GM12878 (cell line): ENCODE data around the gene PLSCR3. TPM values are rescaled to one million over a fixed set of nuclear protein-coding genes. Genes with fewer than 3 reads are reported as not detected.

ENCODE experiments used
- ATAC-seq: fragments of 200-7000 bp; cut with Tn5 transposase; 3 replicates; pipeline ENCODE4 v1.9.1; 2020; ENCODE audit warnings: mild to moderate bottlenecking, moderate library complexity
- BruUV-seq: library from RNA; stranded (reverse); fragments of 400-500 nt; replicated peaks from 2 replicates; lab custom pipeline; 2021; lab: Mats Ljungman, UMichigan
- CTCF ChIA-PET: fragments of 300-600 bp; sonication (Branson Sonifier 250); formaldehyde crosslinking; extraction: SDS; loops from one replicate; lab custom pipeline; 2021; ENCODE audit warnings: inconsistent platforms; lab: Yijun Ruan, JAX
- POLR2A ChIA-PET: fragments of 350-600 bp; formaldehyde crosslinking; extraction: SDS; loops from one replicate; lab custom pipeline; 2021; ENCODE audit warnings: inconsistent platforms; lab: Charles Lee
- RAD21 ChIA-PET: fragments of 300-600 bp; sonication (Branson Sonifier 250); formaldehyde crosslinking; loops from one replicate; lab custom pipeline; 2023; ENCODE audit warnings: antibody characterized with exemption; ENCODE audit not compliant: unreplicated experiment; lab: Charles Lee
- SMC1A ChIA-PET: fragments of 300-600 bp; sonication (Branson Sonifier 250); formaldehyde crosslinking; loops from one replicate; lab custom pipeline; 2023; ENCODE audit not compliant: unreplicated experiment, uncharacterized antibody; lab: Charles Lee
- DNase-seq: peaks from one replicate; pipeline ENCODE4 v3.0.0-alpha.2; 2011; ENCODE audit warnings: low read depth, low spot score
- FAIRE-seq: peaks from 3 replicates; lab custom pipeline; 2011; peaks lifted over from hg19 to GRCh38; lab: Jason Lieb, UNC
- H2AFZ ChIP-seq: 2 replicates; pipeline ENCODE4 v1.6.0; 2011; ENCODE audit warnings: low read depth, low read length, control low read depth; ENCODE audit not compliant: control insufficient read depth
- H3K27ac ChIP-seq: 2 replicates; pipeline ENCODE4 v1.5.1; 2011; ENCODE audit warnings: control low read depth; ENCODE audit not compliant: control insufficient read depth, insufficient read depth
- H3K27me3 ChIP-seq, 2 experiments: replicated peaks in 1 of 2; 2 replicates each; pipeline versions ENCODE4 v1.6.0 to v1.6.1; 2011; ENCODE audit warnings: low read length in 1 of 2; ENCODE audit not compliant: control insufficient read depth in 2 of 2, insufficient read depth in 2 of 2
- H3K36me3 ChIP-seq, 2 experiments: 2 replicates each; pipeline ENCODE4 v1.5.1; 2011; ENCODE audit warnings: low read length in 1 of 2; ENCODE audit not compliant: control insufficient read depth in 2 of 2, insufficient read depth in 2 of 2
- H3K4me1 ChIP-seq: 2 replicates; pipeline ENCODE4 v1.6.1; 2011; ENCODE audit warnings: mild to moderate bottlenecking, low read length, moderate library complexity, mixed read lengths; ENCODE audit not compliant: control insufficient read depth, insufficient read depth
- H3K4me2 ChIP-seq: 2 replicates; pipeline ENCODE4 v1.6.0; 2011; ENCODE audit warnings: control low read depth; ENCODE audit not compliant: control insufficient read depth, insufficient read depth
- H3K4me3 ChIP-seq: fragments of 200-600 bp; sonication (generic); 2 replicates; pipeline ENCODE4 v1.5.1; 2016
- H3K79me2 ChIP-seq: 2 replicates; pipeline ENCODE4 v1.6.0; 2011; ENCODE audit warnings: low read length; ENCODE audit not compliant: control insufficient read depth, insufficient read depth
- H3K9ac ChIP-seq: 2 replicates; pipeline ENCODE4 v1.8.0; 2011; ENCODE audit warnings: low read length, control low read depth, mixed read lengths; ENCODE audit not compliant: control insufficient read depth, insufficient read depth
- H3K9me3 ChIP-seq: replicated peaks from 3 replicates; pipeline ENCODE4 v1.5.1; 2011; ENCODE audit warnings: mild to moderate bottlenecking, low read length; ENCODE audit not compliant: control insufficient read depth, insufficient read depth
- H4K20me1 ChIP-seq: 2 replicates; pipeline ENCODE4 v1.6.0; 2011; ENCODE audit not compliant: control insufficient read depth, insufficient read depth
- CBX5 ChIP-seq: sonication (generic); IDR thresholded peaks from 2 replicates; pipeline ENCODE4 v1.6.1; 2016; ENCODE audit warnings: low read depth, moderate library complexity, mild to moderate bottlenecking, inconsistent platforms
- CHD1 ChIP-seq: IDR thresholded peaks from 2 replicates; pipeline ENCODE4 v1.6.1; 2012; ENCODE audit warnings: low read depth, low read length, improper control_type of control experiment
- CHD2 ChIP-seq: IDR thresholded peaks from 2 replicates; pipeline ENCODE4 v1.6.1; 2011; ENCODE audit warnings: low read depth, low read length, improper control_type of control experiment, borderline replicate concordance
- EGR1 ChIP-seq, 2 experiments: IDR thresholded peaks; 1 replicate in 1 of 2; 2 replicates in 1 of 2; pipeline ENCODE4 v1.6.1; 2011 to 2012; ENCODE audit warnings: low read depth in 2 of 2, low read length in 2 of 2, borderline replicate concordance in 1 of 2, mild to moderate bottlenecking in 1 of 2, moderate library complexity in 1 of 2
- FOS ChIP-seq: IDR thresholded peaks from 3 replicates; pipeline ENCODE4 v1.6.1; 2011; ENCODE audit warnings: borderline replicate concordance; ENCODE audit not compliant: insufficient read length; ENCODE audit errors: extremely low read depth
- FOXK2 ChIP-seq: fragments of 450-650 bp; IDR thresholded peaks from 2 replicates; pipeline ENCODE4 v1.6.1; 2017; ENCODE audit warnings: mild to moderate bottlenecking, moderate library complexity
- HCFC1 ChIP-seq: fragments of 150-350 bp; IDR thresholded peaks from 2 replicates; pipeline ENCODE4 v1.6.1; 2014; ENCODE audit warnings: low read length
- HSF1 ChIP-seq: fragments of 150-350 bp; IDR thresholded peaks from 2 replicates; pipeline ENCODE4 v1.6.1; 2014; ENCODE audit warnings: mild to moderate bottlenecking, low read depth, low read length
- IKZF1 ChIP-seq: fragments of 450-650 bp; conservative IDR thresholded peaks from 2 replicates; pipeline ENCODE4 v1.6.1; 2017; ENCODE audit warnings: antibody characterized with exemption, mild to moderate bottlenecking
- JUNB ChIP-seq: IDR thresholded peaks from 2 replicates; pipeline ENCODE4 v1.6.1; 2016; ENCODE audit warnings: antibody characterized with exemption, mild to moderate bottlenecking
- NFIC ChIP-seq: IDR thresholded peaks from 2 replicates; pipeline ENCODE4 v1.6.1; 2012; ENCODE audit warnings: low read depth, mild to moderate bottlenecking, inconsistent platforms, low read length, moderate library complexity
- NFYB ChIP-seq: IDR thresholded peaks from 2 replicates; pipeline ENCODE4 v1.6.1; 2011; ENCODE audit warnings: low read depth, mild to moderate bottlenecking, low read length, improper control_type of control experiment, moderate library complexity; ENCODE audit not compliant: insufficient read depth
- SP1 ChIP-seq: IDR thresholded peaks from one replicate; pipeline ENCODE4 v1.6.1; 2011; ENCODE audit warnings: low read depth, low read length
- SUPT20H ChIP-seq: IDR thresholded peaks from 2 replicates; pipeline ENCODE4 v1.6.1; 2011; ENCODE audit warnings: low read depth, mild to moderate bottlenecking, low read length, moderate library complexity, borderline replicate concordance; ENCODE audit not compliant: control insufficient read depth
- WGBS: methylation state at CpG from one replicate; pipeline ENCODE4 v1.1.6; 2016; ENCODE audit warnings: low lambda C conversion rate; ENCODE audit not compliant: insufficient replicate concordance, insufficient coverage; ENCODE audit errors: missing lambda C conversion rate; 5-methylcytosine and 5-hydroxymethylcytosine counted together
- in situ Hi-C: fragments of 300-500 bp; cut with MboI; formaldehyde crosslinking; loops from 9 replicates; pipeline ENCODE4 v1.14.3; 2018; ENCODE audit warnings: mixed read lengths
- intact Hi-C: fragments of 100-400 bp; cut with micrococcal nuclease; formaldehyde crosslinking; loops from one replicate; pipeline ENCODE4 v1.14.2; 2022; ENCODE audit not compliant: unreplicated experiment
- polyA plus RNA-seq, 11 experiments: library from polyadenylated mRNA; depleted of rRNA in 4 of 11; unstranded in 6 of 11; stranded (reverse) in 5 of 11; fragments of >200 nt; fragmentation: Nextera tagmentation in 4 of 11; fragmentation: Illumina TruSeq in 1 of 11; extraction: Ambion mirVana in 4 of 11; extraction: Trizol in 1 of 11; gene quantifications; 1 replicate in 1 of 11; 2 replicates in 10 of 11; pipeline versions ENCODE4 v1.2.1 to v1.2.3, GENCODE V29; 2011 to 2016; ENCODE audit warnings: inconsistent platforms in 2 of 11, missing spikeins in 2 of 11, low read depth in 1 of 11
- total RNA-seq, 4 experiments: library from RNA; depleted of rRNA in 3 of 4; stranded (reverse); fragments of >200 nt in 3 of 4; fragmentation: Illumina TruSeq in 1 of 4; extraction: Trizol in 1 of 4; gene quantifications; 2 replicates each; pipeline versions ENCODE4 v1.2.1 to v1.2.3, GENCODE V29; 2013 to 2021
- TF ChIP-seq, protein P1 (sequence below): fragments of 450-650 bp; formaldehyde crosslinking; IDR thresholded peaks from 2 replicates; pipeline ENCODE4 v1.4.0; 2020; ENCODE audit warnings: mild to moderate bottlenecking, moderate library complexity
- TF ChIP-seq, protein P2 (sequence below): IDR thresholded peaks from 2 replicates; pipeline ENCODE4 v1.6.1; 2012; ENCODE audit warnings: low read length, inconsistent platforms
- TF ChIP-seq, protein P3 (sequence below): IDR thresholded peaks from 2 replicates; pipeline ENCODE4 v1.6.1; 2011; ENCODE audit warnings: borderline replicate concordance, low read depth, mild to moderate bottlenecking, moderate library complexity, low read length; ENCODE audit not compliant: insufficient read depth, poor library complexity, severe bottlenecking

The PLSCR3 gene
- total and polyA plus RNA-seq, 10 of the 15 experiments (the other 5 are each of a cell fraction or from before 2014, with no cell fraction given), result 9.9 to 51.4 (median 43.4) TPM

- Histone ChIP-seq H3K36me3 (no peaks in the 10 kb centered on the region), H3K4me1 (no peaks in the 10 kb centered on the region), H2AFZ (no peak overlapping the region), H3K27ac (no peak overlapping the region), H3K27me3 (no peaks in the 10 kb centered on the region; a peak in 1 of 4 replicates), H3K4me2 (no peak overlapping the region), H3K9me3 (no peaks in the 10 kb centered on the region), H4K20me1 (no peaks in the 10 kb centered on the region), H3K79me2 (no peaks in the 10 kb centered on the region), H3K4me3 (no peak overlapping the region), H3K9ac (no peak overlapping the region)
- intact Hi-C loops (no loop called here), in situ Hi-C loops (no loop called here)
- ATAC-seq (no peak), DNase-seq (no peak), FAIRE-seq (no peak)
- BruUV-seq, result no TSS peak
- CTCF ChIA-PET, result interaction anchor here (1.1 kb wide), 1 partner anchor 14 kb away, joined by 3 read pairs; the partner anchor contains the start of gene TMEM102
- SMC1A ChIA-PET, result no interaction called here
- no peak for TF ChIP-seq SP1
- no peak for TF ChIP-seq JUNB
- no peak for TF ChIP-seq IKZF1
- no peak for TF ChIP-seq HCFC1
- TF ChIP-seq CBX5, result no peak
- TF ChIP-seq, protein P1, sequence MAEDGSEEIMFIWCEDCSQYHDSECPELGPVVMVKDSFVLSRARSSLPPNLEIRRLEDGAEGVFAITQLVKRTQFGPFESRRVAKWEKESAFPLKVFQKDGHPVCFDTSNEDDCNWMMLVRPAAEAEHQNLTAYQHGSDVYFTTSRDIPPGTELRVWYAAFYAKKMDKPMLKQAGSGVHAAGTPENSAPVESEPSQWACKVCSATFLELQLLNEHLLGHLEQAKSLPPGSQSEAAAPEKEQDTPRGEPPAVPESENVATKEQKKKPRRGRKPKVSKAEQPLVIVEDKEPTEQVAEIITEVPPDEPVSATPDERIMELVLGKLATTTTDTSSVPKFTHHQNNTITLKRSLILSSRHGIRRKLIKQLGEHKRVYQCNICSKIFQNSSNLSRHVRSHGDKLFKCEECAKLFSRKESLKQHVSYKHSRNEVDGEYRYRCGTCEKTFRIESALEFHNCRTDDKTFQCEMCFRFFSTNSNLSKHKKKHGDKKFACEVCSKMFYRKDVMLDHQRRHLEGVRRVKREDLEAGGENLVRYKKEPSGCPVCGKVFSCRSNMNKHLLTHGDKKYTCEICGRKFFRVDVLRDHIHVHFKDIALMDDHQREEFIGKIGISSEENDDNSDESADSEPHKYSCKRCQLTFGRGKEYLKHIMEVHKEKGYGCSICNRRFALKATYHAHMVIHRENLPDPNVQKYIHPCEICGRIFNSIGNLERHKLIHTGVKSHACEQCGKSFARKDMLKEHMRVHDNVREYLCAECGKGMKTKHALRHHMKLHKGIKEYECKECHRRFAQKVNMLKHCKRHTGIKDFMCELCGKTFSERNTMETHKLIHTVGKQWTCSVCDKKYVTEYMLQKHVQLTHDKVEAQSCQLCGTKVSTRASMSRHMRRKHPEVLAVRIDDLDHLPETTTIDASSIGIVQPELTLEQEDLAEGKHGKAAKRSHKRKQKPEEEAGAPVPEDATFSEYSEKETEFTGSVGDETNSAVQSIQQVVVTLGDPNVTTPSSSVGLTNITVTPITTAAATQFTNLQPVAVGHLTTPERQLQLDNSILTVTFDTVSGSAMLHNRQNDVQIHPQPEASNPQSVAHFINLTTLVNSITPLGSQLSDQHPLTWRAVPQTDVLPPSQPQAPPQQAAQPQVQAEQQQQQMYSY (CRISPR knock-in tag), result no peak
- no peak for TF ChIP-seq CHD1
- TF ChIP-seq NFIC, result no peak
- TF ChIP-seq NFYB, result no peak
- TF ChIP-seq HSF1, result no peak
- TF ChIP-seq, protein P2, sequence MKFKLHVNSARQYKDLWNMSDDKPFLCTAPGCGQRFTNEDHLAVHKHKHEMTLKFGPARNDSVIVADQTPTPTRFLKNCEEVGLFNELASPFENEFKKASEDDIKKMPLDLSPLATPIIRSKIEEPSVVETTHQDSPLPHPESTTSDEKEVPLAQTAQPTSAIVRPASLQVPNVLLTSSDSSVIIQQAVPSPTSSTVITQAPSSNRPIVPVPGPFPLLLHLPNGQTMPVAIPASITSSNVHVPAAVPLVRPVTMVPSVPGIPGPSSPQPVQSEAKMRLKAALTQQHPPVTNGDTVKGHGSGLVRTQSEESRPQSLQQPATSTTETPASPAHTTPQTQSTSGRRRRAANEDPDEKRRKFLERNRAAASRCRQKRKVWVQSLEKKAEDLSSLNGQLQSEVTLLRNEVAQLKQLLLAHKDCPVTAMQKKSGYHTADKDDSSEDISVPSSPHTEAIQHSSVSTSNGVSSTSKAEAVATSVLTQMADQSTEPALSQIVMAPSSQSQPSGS, result no peak
- no peak for TF ChIP-seq FOXK2
- no peak for TF ChIP-seq FOS
- no peak for TF ChIP-seq SUPT20H
- no peak for TF ChIP-seq EGR1 (IDR thresholded peaks at IDR 0.05; ENCODE audit: borderline replicate concordance in 1 of 2, low read depth in 2 of 2, low read length in 2 of 2)
- TF ChIP-seq, protein P3, sequence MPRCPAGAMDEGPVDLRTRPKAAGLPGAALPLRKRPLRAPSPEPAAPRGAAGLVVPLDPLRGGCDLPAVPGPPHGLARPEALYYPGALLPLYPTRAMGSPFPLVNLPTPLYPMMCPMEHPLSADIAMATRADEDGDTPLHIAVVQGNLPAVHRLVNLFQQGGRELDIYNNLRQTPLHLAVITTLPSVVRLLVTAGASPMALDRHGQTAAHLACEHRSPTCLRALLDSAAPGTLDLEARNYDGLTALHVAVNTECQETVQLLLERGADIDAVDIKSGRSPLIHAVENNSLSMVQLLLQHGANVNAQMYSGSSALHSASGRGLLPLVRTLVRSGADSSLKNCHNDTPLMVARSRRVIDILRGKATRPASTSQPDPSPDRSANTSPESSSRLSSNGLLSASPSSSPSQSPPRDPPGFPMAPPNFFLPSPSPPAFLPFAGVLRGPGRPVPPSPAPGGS, result no peak
- TF ChIP-seq CHD2, result no peak
- RAD21 ChIA-PET, result no interaction called here
- WGBS, result 65% methylated on average over 16 of the region's 16 CpGs
- POLR2A ChIA-PET, result no interaction called here
These were observed 26.9 kb upstream of the PLSCR3 start for GRCh38 chr17:7421186-7421585.
